GM21723 (cell line): ENCODE measurements around the gene GFRA1.
"Not testable (repeated sequence)": the region's sequence is repeated elsewhere in the genome, so short reads cannot be mapped to it uniquely, and the experiment has no call there.

Source experiments
- ATAC-seq: cut with Tn5 transposase; IDR thresholded peaks from one replicate; pipeline ENCODE4 v1.9.1; 2021; ENCODE audit warnings: mild to moderate bottlenecking, moderate library complexity; ENCODE audit not compliant: unreplicated experiment

Gene GFRA1

GRCh38 chr10:116079355-116079754 lies 193.7 kb downstream of the GFRA1 start:
- no peak for ATAC-seq

GRCh38 chr10:116076621-116077020 lies 196.4 kb downstream of the GFRA1 start:
- no peak for ATAC-seq

GRCh38 chr10:116073510-116073909 lies 199.5 kb downstream of the GFRA1 start:
- ATAC-seq, result no peak

GRCh38 chr10:116073001-116073400 lies 200.0 kb downstream of the GFRA1 start:
- ATAC-seq, result no peak

GRCh38 chr10:116071453-116072148 lies 201.4 kb downstream of the GFRA1 start:
- ATAC-seq, result no peak

GRCh38 chr10:116070743-116071320 lies 202.2 kb downstream of the GFRA1 start:
- ATAC-seq, result no peak

GRCh38 chr10:116069856-116070255 lies 203.2 kb downstream of the GFRA1 start:
- no peak for ATAC-seq

- no peak for ATAC-seq
Measured at GRCh38 chr10:116067825-116068224, 205.2 kb downstream of the GFRA1 start.

- no peak for ATAC-seq
Measured at GRCh38 chr10:116063107-116063506, 209.9 kb downstream of the GFRA1 start.

GRCh38 chr10:116060864-116061263 lies 212.1 kb downstream of the GFRA1 start:
- ATAC-seq, result no peak

GRCh38 chr10:116059320-116059719 lies 213.7 kb downstream of the GFRA1 start:
- no peak for ATAC-seq

- ATAC-seq, result no peak
Measured at GRCh38 chr10:116056445-116057293, 216.3 kb downstream of the GFRA1 start.

- no peak for ATAC-seq
Measured at GRCh38 chr10:116055917-116056252, 217.1 kb downstream of the GFRA1 start.

- no peak for ATAC-seq
Measured at GRCh38 chr10:116055252-116055916, 217.6 kb downstream of the GFRA1 start.

GRCh38 chr10:116053910-116054309 lies 219.1 kb downstream of the GFRA1 start:
- ATAC-seq, result no peak

GRCh38 chr10:116053009-116053730 lies 219.8 kb downstream of the GFRA1 start:
- not testable (repeated sequence) for ATAC-seq

- ATAC-seq, result not testable (repeated sequence)
Measured at GRCh38 chr10:116052522-116052921, 220.5 kb downstream of the GFRA1 start.

GRCh38 chr10:116049974-116050304 lies 223.1 kb downstream of the GFRA1 start:
- ATAC-seq, result no peak

GRCh38 chr10:116049158-116049973 lies 223.6 kb downstream of the GFRA1 start:
- no peak for ATAC-seq
